ENCODE measurements around the gene NELL2. TPM values are rescaled to one million over a fixed set of nuclear protein-coding genes. Genes with fewer than 3 reads are reported as not detected.

Gene NELL2
- total RNA-seq, 1 experiment from 2014 or later, result 596 TPM

DNA sequence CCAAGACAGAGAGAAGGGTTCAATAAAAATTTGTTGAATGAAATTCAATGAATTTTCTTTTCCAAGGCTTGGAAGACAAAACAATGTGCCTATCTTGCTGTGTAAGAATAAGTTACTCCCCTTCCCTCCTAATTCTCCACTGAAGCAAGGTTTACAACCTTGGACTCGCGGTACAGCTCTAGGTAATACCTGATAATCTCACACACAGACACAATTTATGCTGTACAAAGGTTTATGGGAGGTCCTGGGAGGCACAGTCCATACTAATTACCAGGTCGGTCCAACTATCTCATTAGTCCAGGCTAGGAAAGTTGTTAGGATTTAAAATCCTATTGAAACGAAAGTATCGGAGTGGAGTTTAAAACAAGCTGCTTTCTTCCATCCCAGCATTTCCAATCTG lies 42.6 kb downstream of the NELL2 start:
- H3K36me3 ChIP-seq (ENCODE audit: insufficient read depth, low read length, poor library complexity, severe bottlenecking), result no peaks in the 10 kb centered on the region
- no peak for DNase-seq (ENCODE audit: low spot score)
- H3K9me3 ChIP-seq (ENCODE audit: low read depth, low read length, poor library complexity, severe bottlenecking), result no peaks in the 10 kb centered on the region
- CTCF ChIA-PET, result no interaction called here
- H3K27me3 ChIP-seq (replicated peaks; ENCODE audit: insufficient read depth, low read depth, low read length, poor library complexity), result no peaks in the 10 kb centered on the region
- H3K27ac ChIP-seq (ENCODE audit: low read depth, low read length, poor library complexity, severe bottlenecking), result no peak overlapping the region
- peaks cover 76% of the 10 kb centered on the region for H3K4me1 ChIP-seq (ENCODE audit: insufficient read depth, low read length, poor library complexity, severe bottlenecking)
- BruUV-seq (replicated peaks), result no TSS peak
- TF ChIP-seq, protein P1, sequence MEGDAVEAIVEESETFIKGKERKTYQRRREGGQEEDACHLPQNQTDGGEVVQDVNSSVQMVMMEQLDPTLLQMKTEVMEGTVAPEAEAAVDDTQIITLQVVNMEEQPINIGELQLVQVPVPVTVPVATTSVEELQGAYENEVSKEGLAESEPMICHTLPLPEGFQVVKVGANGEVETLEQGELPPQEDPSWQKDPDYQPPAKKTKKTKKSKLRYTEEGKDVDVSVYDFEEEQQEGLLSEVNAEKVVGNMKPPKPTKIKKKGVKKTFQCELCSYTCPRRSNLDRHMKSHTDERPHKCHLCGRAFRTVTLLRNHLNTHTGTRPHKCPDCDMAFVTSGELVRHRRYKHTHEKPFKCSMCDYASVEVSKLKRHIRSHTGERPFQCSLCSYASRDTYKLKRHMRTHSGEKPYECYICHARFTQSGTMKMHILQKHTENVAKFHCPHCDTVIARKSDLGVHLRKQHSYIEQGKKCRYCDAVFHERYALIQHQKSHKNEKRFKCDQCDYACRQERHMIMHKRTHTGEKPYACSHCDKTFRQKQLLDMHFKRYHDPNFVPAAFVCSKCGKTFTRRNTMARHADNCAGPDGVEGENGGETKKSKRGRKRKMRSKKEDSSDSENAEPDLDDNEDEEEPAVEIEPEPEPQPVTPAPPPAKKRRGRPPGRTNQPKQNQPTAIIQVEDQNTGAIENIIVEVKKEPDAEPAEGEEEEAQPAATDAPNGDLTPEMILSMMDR (conservative IDR thresholded peaks at IDR 0.05; ENCODE audit: low read depth, low read length), result no peak
- TF ChIP-seq EZH2 (IDR thresholded peaks at IDR 0.05; ENCODE audit: borderline replicate concordance, low read depth, low read length, poor library complexity, severe bottlenecking), result no peak
- intact Hi-C loops (cut with micrococcal nuclease; ENCODE audit: unreplicated experiment), result no loop called here
- POLR2A ChIA-PET (ENCODE audit: low non-redundant PET), result no interaction called here
- H3K4me3 ChIP-seq (ENCODE audit: low read depth, low read length, poor library complexity, severe bottlenecking), result no peak overlapping the region

DNA sequence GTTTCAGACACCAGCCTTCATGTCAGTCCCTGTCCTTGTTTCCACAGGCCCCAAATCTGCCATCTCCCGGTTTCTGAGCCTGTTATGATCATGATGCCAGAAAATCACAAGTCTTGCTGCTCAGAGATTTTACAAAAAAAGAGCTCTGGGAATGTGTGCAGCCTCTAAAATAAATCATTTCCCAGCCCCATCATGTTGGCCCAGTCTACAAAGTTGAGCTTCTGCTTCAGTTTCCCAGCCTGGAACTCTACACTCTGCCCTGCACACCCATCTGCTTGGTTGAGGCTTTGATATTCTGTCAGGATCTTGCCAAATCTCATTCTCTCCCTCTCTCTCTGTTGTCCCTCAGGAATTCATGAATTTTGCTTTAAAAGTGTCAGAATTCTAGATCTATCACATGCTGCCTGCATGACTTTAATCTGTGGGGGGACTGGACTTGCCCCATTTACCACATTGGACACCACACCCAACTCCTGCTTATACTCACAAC lies 45.5 kb downstream of the NELL2 start:
- no peak for DNase-seq (ENCODE audit: low spot score)
- no peak for TF ChIP-seq EZH2 (IDR thresholded peaks at IDR 0.05; ENCODE audit: borderline replicate concordance, low read depth, low read length, poor library complexity, severe bottlenecking)
- TF ChIP-seq, protein P1 (conservative IDR thresholded peaks at IDR 0.05; ENCODE audit: low read depth, low read length), result no peak
- Histone ChIP-seq H3K4me1 (ENCODE audit: insufficient read depth, low read length, poor library complexity, severe bottlenecking) (peaks cover 62% of the 10 kb centered on the region), H3K27me3 (replicated peaks; ENCODE audit: insufficient read depth, low read depth, low read length, poor library complexity) (no peaks in the 10 kb centered on the region), H3K36me3 (ENCODE audit: insufficient read depth, low read length, poor library complexity, severe bottlenecking) (no peaks in the 10 kb centered on the region), H3K9me3 (ENCODE audit: low read depth, low read length, poor library complexity, severe bottlenecking) (no peaks in the 10 kb centered on the region), H3K27ac (ENCODE audit: low read depth, low read length, poor library complexity, severe bottlenecking) (no peak overlapping the region), H3K4me3 (ENCODE audit: low read depth, low read length, poor library complexity, severe bottlenecking) (no peak overlapping the region)
- POLR2A ChIA-PET (ENCODE audit: low non-redundant PET), result no interaction called here
- BruUV-seq (replicated peaks), result no TSS peak
- CTCF ChIA-PET, result no interaction called here
- intact Hi-C loops (cut with micrococcal nuclease; ENCODE audit: unreplicated experiment), result no loop called here

GRCh38 chr12:44829045-44829444 lies 47.1 kb downstream of the NELL2 start:
- H3K9me3 ChIP-seq (ENCODE audit: low read depth, low read length, poor library complexity, severe bottlenecking), result no peaks in the 10 kb centered on the region
- H3K4me1 ChIP-seq (ENCODE audit: insufficient read depth, low read length, poor library complexity, severe bottlenecking), result peaks cover 60% of the 10 kb centered on the region
- no peaks in the 10 kb centered on the region for H3K27me3 ChIP-seq (replicated peaks; ENCODE audit: insufficient read depth, low read depth, low read length, poor library complexity)
- H3K36me3 ChIP-seq (ENCODE audit: insufficient read depth, low read length, poor library complexity, severe bottlenecking), result no peaks in the 10 kb centered on the region
- ChIA-PET POLR2A (ENCODE audit: low non-redundant PET) (no interaction called here), CTCF (no interaction called here)
- H3K27ac ChIP-seq (ENCODE audit: low read depth, low read length, poor library complexity, severe bottlenecking), result no peak overlapping the region
- no peak overlapping the region for H3K4me3 ChIP-seq (ENCODE audit: low read depth, low read length, poor library complexity, severe bottlenecking)
- no TSS peak for BruUV-seq (replicated peaks)
- DNase-seq (ENCODE audit: low spot score), result no peak
- TF ChIP-seq, protein P1 (conservative IDR thresholded peaks at IDR 0.05; ENCODE audit: low read depth, low read length), result no peak
- TF ChIP-seq EZH2 (IDR thresholded peaks at IDR 0.05; ENCODE audit: borderline replicate concordance, low read depth, low read length, poor library complexity, severe bottlenecking), result no peak
- intact Hi-C loops (cut with micrococcal nuclease; ENCODE audit: unreplicated experiment), result no loop called here

All from A673 (cell line).